ENCODE results near the gene CLPTM1L.
"Not testable (repeated sequence)": the region's sequence is repeated elsewhere in the genome, so short reads cannot be mapped to it uniquely, and the experiment has no call there.

Gene CLPTM1L

DNA sequence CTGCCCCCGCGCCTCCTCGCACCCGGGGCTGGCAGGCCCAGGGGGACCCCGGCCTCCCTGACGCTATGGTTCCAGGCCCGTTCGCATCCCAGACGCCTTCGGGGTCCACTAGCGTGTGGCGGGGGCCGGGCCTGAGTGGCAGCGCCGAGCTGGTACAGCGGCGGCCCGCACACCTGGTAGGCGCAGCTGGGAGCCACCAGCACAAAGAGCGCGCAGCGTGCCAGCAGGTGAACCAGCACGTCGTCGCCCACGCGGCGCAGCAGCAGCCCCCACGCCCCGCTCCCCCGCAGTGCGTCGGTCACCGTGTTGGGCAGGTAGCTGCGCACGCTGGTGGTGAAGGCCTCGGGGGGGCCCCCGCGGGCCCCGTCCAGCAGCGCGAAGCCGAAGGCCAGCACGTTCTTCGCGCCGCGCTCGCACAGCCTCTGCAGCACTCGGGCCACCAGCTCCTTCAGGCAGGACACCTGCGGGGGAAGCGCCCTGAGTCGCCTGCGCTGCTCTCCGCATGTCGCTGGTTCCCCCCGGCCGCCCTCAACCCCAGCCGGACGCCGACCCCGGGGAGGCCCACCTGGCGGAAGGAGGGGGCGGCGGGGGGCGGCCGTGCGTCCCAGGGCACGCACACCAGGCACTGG lies 50.6 kb downstream of the CLPTM1L start:
- in situ Hi-C loops (cut with MboI; ENCODE audit: low sequenced_read_pairs): no loop called here

DNA sequence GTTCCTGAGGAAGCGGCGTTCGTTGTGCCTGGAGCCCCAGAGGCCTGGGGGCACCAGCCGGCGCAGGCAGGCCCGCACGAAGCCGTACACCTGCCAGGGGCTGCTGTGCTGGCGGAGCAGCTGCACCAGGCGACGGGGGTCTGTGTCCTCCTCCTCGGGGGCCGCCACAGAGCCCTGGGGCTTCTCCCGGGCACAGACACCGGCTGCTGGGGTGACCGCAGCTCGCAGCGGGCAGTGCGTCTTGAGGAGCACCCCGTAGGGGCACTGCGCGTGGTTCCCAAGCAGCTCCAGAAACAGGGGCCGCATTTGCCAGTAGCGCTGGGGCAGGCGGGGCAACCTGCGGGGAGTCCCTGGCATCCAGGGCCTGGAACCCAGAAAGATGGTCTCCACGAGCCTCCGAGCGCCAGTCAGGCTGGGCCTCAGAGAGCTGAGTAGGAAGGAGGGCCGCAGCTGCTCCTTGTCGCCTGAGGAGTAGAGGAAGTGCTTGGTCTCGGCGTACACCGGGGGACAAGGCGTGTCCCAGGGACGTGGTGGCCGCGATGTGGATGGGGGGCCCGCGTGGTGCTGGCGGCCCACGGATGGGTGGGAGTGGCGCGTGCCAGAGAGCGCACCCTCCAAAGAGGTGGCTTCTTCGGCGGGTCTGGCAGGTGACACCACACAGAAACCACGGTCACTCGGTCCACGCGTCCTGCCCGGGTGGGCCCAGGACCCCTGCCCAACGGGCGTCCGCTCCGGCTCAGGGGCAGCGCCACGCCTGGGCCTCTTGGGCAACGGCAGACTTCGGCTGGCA lies 51.3 kb downstream of the CLPTM1L start:
- in situ Hi-C loops (cut with MboI; ENCODE audit: low sequenced_read_pairs): no loop called here

DNA sequence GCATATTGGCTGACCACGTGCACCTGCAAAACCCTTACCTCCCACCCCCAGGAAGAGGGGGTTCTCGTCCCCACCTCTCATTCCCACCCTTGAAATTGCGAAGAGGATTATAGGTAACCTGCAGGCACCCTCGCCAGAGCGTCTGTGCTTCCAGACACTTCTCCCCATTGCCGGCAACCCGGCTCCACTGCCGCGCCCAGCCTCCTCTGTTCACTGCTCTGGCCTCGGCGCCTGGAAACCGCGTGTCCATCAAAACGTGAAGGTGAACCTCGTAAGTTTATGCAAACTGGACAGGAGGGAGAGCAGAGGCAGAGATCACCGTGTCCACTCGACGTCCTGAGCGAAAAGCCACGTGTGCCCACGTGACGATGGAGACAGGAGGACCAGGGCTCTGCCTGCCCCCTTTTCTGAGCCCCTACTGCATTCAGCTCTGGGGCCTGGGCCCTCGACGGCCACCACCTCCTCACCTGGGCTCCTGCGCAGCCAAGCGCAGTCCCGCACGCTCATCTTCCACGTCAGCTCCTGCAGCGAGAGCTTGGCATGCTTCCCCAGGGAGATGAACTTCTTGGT lies 52.0 kb downstream of the CLPTM1L start:
- in situ Hi-C loops (cut with MboI; ENCODE audit: low sequenced_read_pairs): no loop called here

DNA sequence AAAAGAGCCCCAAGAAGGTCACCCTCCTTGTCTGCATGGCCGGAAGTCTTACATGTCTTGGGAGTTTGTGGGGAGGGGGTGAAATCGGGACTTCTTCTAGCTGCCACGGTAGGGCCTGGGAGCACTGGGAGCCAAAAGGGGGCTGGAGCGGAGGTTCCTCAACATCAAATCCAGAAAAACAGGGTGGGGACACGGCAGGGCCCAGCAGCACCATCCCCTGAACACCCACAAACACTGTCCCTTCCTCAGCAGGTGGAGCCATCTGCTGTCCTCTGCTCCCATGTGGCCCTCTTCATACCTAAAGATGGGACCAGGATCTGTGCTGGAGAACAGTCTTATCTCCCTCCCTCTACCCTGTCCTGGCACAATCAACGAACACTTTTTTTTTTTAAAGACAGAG lies 52.8 kb downstream of the CLPTM1L start:
- in situ Hi-C loops (cut with MboI; ENCODE audit: low sequenced_read_pairs): no loop called here

DNA sequence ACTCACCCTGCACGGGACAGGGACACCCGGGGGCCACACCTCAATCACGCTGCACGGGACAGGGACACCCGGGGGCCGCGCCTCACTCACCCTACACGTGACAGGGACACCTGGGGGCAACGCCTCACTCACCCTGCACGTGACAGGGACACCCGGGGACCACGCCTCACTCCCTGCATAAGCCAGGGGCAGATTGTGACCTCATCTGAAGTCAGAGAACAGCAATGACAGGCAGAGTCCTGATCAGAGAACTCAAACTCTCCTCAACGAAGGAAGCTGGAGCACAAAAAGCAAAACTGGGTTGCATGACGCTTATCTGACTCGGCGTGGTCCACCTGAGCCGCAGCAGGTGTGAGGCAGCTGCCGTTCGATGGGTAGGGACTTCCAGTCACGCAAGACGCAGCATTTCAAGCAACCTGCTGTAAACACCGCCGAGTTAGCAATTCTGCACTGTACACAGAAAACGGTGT lies 53.3 kb downstream of the CLPTM1L start:
- in situ Hi-C loops (cut with MboI; ENCODE audit: low sequenced_read_pairs): no loop called here

DNA sequence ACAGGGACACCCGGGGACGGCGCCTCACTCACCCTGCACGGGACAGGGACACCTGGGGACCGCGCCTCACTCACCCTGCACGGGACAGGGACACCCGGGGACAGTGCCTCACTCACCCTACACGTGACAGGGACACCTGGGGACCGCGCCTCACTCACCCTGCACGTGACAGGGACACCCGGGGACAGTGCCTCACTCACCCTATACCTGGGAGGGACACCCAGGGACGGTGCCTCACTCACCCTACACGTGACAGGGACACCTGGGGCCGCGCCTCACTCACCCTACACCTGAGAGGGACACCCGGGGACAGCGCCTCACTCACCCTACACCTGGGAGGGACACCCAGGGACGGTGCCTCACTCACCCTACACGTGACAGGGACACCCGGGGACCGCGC lies 53.9 kb downstream of the CLPTM1L start:
- in situ Hi-C loops (cut with MboI; ENCODE audit: low sequenced_read_pairs): not testable (repeated sequence)

DNA sequence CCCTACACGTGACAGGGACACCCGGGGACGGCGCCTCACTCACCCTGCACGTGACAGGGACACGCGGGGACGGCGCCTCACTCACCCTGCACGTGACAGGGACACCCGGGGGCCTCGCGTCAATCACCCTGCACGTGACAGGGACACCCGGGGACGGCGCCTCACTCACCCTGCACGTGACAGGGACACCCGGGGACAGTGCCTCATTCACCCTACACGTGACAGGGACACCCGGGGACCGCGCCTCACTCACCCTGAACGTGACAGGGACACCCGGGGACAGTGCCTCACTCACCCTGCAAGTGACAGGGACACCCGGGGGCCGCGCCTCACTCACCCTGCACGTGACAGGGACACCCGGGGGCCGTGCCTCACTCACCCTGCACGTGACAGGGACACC lies 55.3 kb downstream of the CLPTM1L start:
- in situ Hi-C loops (cut with MboI; ENCODE audit: low sequenced_read_pairs): not testable (repeated sequence)

DNA sequence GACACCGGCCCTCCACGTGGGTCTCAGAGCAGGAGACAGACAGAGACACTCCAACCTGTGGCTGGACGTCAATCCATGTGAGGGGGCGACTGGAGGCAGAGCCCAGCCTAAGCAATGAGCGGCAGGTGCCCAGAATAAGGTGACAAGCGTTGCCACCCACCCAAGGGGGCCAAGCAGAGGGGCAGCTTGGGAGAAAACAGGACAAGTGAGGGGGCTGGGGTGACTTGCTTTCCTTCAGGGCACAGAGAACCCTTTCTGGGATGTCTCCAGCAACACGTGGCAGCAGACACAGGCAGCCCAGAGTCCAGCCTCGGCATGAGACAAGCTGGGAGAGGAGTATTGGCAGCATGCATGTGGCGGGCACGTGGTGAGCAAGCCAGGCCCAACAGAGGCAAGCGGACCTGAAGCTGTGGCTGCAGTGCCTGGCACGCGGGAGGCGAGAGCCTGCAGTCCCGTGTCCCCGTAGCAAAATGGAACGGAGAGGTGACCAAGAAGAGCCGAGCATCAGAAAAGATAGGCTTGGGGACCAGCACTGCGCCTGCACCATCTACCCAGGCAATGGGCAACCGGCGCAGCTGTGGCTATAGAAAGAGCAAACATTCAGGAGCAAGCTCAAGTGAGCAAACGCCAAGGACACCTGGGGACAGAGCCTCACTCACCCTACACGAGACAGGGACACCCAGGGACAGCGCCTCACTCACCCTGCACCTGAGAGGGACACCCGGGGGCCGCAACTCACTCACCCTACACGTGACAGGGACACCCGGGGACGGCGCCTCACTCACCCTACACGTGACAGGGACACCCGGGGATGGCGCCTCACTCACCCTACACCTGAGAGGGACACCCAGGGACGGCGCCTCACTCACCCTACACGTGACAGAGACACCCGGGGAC lies 56.2 kb downstream of the CLPTM1L start:
- in situ Hi-C loops (cut with MboI; ENCODE audit: low sequenced_read_pairs): no loop called here

DNA sequence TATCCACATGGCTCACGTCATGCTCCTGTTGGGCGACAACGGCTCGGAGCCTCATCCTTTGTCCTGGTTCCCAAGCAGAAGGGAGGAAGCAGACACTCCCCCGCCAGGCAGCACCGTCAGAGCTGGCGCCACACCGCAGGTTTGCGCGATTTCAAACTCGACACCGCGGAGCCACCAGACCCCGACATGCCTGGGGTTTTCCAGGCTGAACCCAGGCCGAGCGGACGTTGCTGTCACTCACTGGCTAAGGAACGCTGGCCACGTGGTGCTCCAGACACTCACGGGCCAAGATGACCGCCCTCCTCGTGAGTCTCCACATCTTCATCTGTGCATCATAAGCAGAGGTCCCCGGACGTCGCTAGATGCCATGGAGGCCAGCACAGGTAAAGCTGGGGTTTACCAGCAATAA lies 59.0 kb downstream of the CLPTM1L start:
- in situ Hi-C loops (cut with MboI; ENCODE audit: low sequenced_read_pairs): no loop called here

DNA sequence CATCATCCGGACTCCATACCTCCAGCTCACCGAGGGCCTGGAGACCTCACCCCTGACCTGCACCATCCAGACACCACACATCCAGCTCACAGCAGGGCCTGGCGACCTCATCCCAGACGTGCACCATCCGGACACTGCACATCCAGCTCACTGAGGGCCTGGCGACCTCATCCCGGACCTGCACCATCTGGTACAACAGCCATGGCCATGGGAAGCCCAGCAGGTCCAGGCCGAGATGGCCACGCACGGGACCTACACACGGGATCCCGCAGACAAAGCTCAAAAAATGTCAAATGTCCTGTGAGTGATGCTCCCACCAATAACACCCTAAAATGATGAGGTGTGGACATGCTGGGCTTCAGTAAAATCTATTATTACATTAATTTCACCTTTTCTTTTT lies 59.8 kb downstream of the CLPTM1L start:
- in situ Hi-C loops (cut with MboI; ENCODE audit: low sequenced_read_pairs): no loop called here

DNA sequence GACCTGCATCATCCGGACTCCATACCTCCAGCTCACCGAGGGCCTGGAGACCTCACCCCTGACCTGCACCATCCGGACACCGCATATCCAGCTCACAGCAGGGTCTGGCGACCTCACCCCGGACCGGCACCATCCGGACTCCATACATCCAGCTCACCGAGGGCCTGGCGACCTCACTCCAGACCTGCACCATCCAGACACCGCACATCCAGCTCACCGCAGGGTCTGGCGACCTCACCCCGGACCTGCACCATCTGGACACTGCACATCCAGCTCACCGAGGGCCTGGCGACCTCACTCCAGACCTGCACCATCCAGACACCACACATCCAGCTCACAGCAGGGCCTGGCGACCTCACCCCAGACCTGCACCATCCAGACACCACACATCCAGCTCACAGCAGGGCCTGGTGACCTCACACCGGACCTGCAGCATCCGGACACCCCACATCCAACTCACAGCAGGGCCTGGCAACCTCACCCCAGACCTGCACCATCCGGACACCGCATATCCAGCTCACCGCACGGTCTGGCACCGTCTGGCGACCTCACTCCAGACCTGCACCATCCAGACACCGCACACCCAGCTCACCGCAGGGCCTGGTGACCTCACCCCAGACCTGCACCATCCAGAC lies 60.4 kb downstream of the CLPTM1L start:
- in situ Hi-C loops (cut with MboI; ENCODE audit: low sequenced_read_pairs): not testable (repeated sequence)

DNA sequence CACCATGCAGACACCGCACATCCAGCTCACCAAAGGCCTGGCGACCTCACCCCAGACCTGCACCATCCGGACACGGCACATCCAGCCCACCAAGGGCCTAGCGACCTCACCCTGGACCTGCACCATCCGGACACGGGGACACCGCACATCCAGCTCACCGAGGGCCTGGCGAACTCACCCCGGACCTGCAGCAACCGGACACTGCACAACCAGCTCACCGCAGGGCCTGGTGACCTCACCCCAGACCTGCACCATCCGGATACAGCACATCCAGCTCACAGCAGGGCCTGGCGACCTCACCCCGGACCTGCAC lies 61.2 kb downstream of the CLPTM1L start:
- in situ Hi-C loops (cut with MboI; ENCODE audit: low sequenced_read_pairs): not testable (repeated sequence)

DNA sequence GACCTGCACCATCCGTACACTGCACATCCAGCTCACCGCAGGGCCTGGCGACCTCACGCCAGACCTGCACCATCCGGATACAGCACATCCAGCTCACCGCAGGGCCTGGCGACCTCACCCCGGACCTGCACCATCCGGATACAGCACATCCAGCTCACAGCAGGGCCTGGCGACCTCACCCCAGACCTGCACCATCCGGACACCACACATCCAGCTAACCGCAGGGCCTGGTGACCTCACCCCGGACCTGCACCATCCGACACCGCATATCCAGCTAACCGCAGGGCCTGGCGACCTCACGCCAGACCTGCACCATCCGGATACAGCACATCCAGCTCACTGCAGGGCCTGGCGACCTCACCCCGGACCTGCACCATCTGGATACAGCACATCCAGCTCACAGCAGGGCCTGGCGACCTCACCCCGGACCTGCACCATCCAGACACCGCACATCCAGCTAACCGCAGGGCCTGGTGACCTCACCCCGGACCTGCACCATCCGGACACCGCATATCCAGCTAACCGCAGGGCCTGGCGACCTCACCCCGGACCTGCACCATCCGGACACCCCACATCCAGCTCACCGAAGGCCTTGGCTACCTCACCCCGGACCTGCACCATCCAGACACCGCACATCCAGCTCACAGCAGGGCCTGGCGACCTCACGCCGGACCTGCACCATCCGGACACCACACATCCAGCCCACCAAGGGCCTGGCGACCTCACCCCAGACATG lies 61.7 kb downstream of the CLPTM1L start:
- in situ Hi-C loops (cut with MboI; ENCODE audit: low sequenced_read_pairs): not testable (repeated sequence)

DNA sequence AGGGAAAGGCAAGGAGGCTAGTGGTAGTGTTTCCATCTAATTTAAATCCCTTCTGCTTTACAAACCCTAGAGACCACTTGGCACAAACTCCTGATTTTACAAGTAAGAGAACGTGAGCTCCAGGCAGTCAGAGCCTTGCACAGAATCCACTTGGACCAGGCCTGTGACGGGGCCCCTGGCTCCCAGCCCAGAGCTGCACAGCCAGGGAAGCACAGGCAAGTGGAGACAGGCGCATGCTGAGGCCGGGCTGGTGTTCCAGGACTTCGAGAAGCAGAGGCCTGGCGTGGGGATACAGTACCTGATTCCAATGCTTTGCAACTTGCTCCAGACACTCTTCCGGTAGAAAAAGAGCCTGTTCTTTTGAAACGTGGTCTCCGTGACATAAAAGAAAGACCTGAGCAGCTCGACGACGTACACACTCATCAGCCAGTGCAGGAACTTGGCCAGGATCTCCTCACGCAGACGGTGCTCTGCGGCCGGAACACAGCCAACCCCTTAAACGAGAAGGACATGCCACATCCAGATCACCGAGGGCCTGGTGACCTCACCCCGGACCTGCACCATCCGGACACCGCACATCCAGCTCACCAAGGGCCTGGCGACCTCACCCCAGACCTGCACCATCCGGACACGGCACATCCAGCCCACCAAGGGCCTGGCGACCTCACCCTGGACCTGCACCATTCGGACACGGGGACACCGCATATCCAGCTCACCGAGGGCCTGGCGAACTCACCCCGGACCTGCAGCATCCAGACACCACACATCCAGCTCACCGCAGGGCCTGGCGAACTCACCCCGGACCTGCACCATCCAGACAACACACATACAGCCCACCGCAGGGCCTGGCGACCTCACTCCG lies 62.5 kb downstream of the CLPTM1L start:
- in situ Hi-C loops (cut with MboI; ENCODE audit: low sequenced_read_pairs): no loop called here

DNA sequence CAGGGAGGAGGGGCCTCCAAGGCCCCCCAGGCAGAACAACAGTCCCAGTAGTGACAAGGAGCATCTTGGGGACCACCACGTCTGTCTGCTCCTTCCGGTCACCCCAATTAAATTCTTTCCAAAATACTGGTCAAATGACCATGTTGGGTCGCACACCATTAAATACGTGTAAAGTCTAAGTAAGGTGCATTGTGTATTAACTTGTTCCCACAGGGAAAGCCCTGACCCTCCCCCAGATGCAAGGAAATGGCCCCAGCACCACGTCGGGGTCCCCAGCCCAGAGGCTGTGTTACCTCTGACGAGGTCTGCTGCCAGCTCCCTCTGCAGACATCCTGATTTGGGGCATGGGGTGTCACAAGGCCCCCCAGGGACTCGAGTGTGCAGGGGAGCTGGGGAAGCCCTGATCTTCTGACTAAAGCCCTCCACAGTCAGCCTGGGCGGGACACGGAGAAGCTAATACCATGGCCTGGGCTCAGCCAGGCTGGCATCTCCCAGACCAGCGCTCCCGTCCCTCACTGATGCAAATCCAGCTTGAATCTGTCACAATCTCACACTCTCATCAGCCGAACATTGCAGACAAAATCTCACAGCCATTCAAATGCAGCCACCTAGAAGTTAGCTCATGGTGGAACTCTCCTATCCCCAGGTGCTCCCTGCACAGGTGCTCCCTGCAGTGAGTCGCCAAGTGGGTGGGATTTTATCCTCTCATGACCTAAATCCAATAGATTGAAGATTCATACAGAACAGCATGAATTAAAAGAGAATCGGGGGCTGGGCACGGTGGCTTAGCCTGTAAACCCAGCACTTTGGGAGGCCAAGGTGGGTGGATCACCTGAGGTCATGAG lies 63.6 kb downstream of the CLPTM1L start:
- in situ Hi-C loops (cut with MboI; ENCODE audit: low sequenced_read_pairs): no loop called here

DNA sequence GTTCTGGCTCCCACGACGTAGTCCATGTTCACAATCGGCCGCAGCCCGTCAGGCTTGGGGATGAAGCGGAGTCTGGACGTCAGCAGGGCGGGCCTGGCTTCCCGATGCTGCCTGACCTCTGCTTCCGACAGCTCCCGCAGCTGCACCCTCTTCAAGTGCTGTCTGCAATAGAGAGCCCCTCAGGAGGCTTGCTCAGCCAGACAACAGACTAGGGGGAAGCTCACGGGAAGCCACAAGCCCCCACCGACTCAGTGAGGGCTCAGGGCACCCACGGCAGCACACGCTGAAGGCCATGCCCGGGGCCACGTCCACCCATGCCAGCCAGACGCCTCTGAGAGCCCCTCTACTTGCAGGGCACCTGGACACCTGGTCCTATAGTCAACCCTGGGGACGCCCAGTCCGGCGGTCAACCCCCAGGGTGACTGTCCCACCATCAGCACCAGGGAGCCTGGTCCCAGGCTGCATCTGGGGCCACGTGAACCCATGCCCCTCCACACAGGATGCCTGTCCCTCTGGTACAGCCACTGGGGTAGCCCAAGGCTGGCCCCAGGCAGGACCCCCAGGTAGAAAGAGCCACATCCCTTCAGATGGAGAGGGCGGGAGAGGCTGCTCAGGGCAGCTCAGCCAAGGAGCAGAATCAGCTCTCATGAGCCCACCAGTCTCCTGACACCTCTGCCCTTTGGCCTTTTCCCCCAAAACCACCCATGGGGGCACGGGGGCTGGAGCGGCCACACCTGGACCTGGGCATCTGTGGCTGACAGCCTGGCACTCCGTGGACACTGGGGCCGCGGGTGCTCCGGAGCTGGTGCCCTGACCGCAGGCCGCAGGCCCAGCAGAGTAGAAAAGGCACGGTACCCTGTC lies 64.5 kb downstream of the CLPTM1L start:
- in situ Hi-C loops (cut with MboI; ENCODE audit: low sequenced_read_pairs): no loop called here

DNA sequence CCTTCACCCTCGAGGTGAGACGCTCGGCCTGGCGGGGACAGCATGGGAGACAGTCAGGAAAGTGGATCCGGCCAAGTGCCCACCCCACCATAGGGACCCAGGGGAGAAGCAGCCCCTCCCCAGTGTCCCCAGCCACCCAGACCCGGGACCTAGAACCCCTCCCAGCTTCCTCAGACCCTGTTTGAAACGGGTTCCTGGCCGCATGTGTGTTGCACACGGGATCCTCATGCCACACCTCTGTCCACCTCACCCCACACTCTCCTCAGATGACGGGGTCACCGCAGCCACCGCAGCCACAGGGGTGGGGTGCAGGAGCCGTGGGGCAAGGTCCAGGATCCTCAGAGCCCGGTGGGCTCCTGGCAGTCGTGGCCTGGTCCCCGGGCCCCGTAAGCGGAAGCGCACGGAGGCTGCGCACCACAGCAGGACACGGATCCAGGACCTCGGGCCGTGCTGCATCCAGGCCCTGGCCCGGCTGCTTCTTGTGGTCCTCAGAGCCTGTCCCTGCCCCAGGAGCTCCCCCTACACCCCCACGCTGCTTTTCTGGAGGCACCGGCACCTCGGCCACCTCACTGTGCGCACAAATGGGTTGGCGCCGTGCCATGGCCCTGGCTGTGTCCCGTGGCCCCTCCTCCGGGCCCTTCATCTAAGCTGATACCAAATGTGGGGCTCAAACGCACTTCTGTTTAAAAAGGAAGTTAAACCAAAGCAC lies 65.3 kb downstream of the CLPTM1L start:
- in situ Hi-C loops (cut with MboI; ENCODE audit: low sequenced_read_pairs): no loop called here
